Endothelial cell of umbilical vein (primary cell): ENCODE measurements around the gene MFSD6. TPM values are rescaled to one million over a fixed set of nuclear protein-coding genes. Genes with fewer than 3 reads are reported as not detected.
A peak's percentile ranks its signal among the peaks of the same experiment; 100 is the strongest.

Experiments used
- BruUV-seq: library from RNA; stranded (reverse); fragments of 400-500 nt; replicated peaks from 2 replicates; lab custom pipeline; 2021; lab: Mats Ljungman, UMichigan
- CTCF ChIA-PET: fragments of 300-600, 350-600 bp; sonication (Branson Sonifier 250); formaldehyde crosslinking; loops from one replicate; lab custom pipeline; 2021; ENCODE audit warnings: antibody characterized with exemption, inconsistent platforms; lab: Charles Lee
- POLR2A ChIA-PET: fragments of 300-600, 350-600 bp; sonication (Branson Sonifier 250); formaldehyde crosslinking; loops from one replicate; lab custom pipeline; 2021; ENCODE audit warnings: antibody characterized with exemption, inconsistent platforms; lab: Charles Lee
- DNase-seq: peaks from one replicate; pipeline ENCODE4 v3.0.0-alpha.2; 2011; ENCODE audit warnings: low read depth, low spot score
- FAIRE-seq: peaks from 2 replicates; lab custom pipeline; 2011; peaks lifted over from hg19 to GRCh38; lab: Jason Lieb, UNC
- H2AFZ ChIP-seq: 2 replicates; pipeline ENCODE4 v1.6.0; 2012; ENCODE audit warnings: low read depth, low read length, control low read depth, inconsistent platforms
- H3K27ac ChIP-seq: 2 replicates; pipeline ENCODE4 v1.5.1; 2011; ENCODE audit warnings: low read depth, mild to moderate bottlenecking, control low read depth, low read length, moderate library complexity; ENCODE audit not compliant: insufficient read depth
- H3K27me3 ChIP-seq, 2 experiments: 2 replicates each; pipeline versions ENCODE4 v1.6.0 to v1.6.1; 2011; ENCODE audit warnings: low read length in 2 of 2, mixed read lengths in 1 of 2; ENCODE audit not compliant: control insufficient read depth in 2 of 2, insufficient read depth in 2 of 2
- H3K36me3 ChIP-seq, 2 experiments: 2 replicates in 1 of 2; 3 replicates in 1 of 2; pipeline ENCODE4 v1.5.1; 2011; ENCODE audit warnings: low read length in 2 of 2, mild to moderate bottlenecking in 1 of 2, moderate library complexity in 1 of 2; ENCODE audit not compliant: control insufficient read depth in 2 of 2, insufficient read depth in 2 of 2; ENCODE audit errors: extremely low read depth in 1 of 2
- H3K4me1 ChIP-seq: 3 replicates; pipeline ENCODE4 v1.5.1; 2011; ENCODE audit warnings: mild to moderate bottlenecking, low read length; ENCODE audit not compliant: control insufficient read depth, insufficient read depth; ENCODE audit errors: extremely low read depth
- H3K4me2 ChIP-seq: 2 replicates; pipeline ENCODE4 v1.6.1; 2011; ENCODE audit warnings: low read length, control low read depth, mixed read lengths; ENCODE audit not compliant: insufficient read depth
- H3K4me3 ChIP-seq, 3 experiments: fragments of 200-600 bp in 1 of 3; sonication (generic), shearing (Covaris generic) in 1 of 3; replicated peaks in 1 of 3; 2 replicates each; pipeline ENCODE4 v1.5.1; 2011 to 2016; ENCODE audit warnings: control low read depth in 3 of 3, low read length in 3 of 3, mild to moderate bottlenecking in 2 of 3, inconsistent platforms in 1 of 3, low read depth in 1 of 3, moderate library complexity in 1 of 3; ENCODE audit not compliant: insufficient read depth in 1 of 3
- H3K79me2 ChIP-seq: 2 replicates; pipeline ENCODE4 v1.6.0; 2012; ENCODE audit warnings: low read length, inconsistent platforms; ENCODE audit not compliant: control insufficient read depth, insufficient read depth
- H3K9ac ChIP-seq: replicated peaks from 2 replicates; pipeline ENCODE3; 2011; ENCODE audit warnings: low read length, control low read depth; ENCODE audit not compliant: insufficient read depth; ENCODE audit errors: extremely low read depth
- H3K9me1 ChIP-seq: replicated peaks from 3 replicates; pipeline ENCODE4 v1.6.0; 2011; ENCODE audit warnings: mild to moderate bottlenecking, low read length; ENCODE audit not compliant: control insufficient read depth, insufficient read depth; ENCODE audit errors: extremely low read depth
- H3K9me3 ChIP-seq: replicated peaks from 2 replicates; pipeline ENCODE4 v1.5.1; 2012; ENCODE audit warnings: low read length, inconsistent platforms; ENCODE audit not compliant: control insufficient read depth, insufficient read depth
- H4K20me1 ChIP-seq: replicated peaks from 2 replicates; pipeline ENCODE3; 2011; ENCODE audit warnings: mild to moderate bottlenecking, low read length; ENCODE audit not compliant: control insufficient read depth, insufficient read depth; ENCODE audit errors: extremely low read depth
- CTCF ChIP-seq, 2 donors: IDR thresholded peaks; 1 replicate in 1 of 2; 2 replicates in 1 of 2; pipeline ENCODE4 v1.5.1; 2011; ENCODE audit warnings: low read length in 2 of 2, mild to moderate bottlenecking in 2 of 2, moderate library complexity in 2 of 2, control low read depth in 1 of 2, inconsistent platforms in 1 of 2, low read depth in 1 of 2; ENCODE audit not compliant: insufficient read depth in 1 of 2; ENCODE audit errors: extremely low read depth in 1 of 2
- EZH2 ChIP-seq: IDR thresholded peaks from 2 replicates; pipeline ENCODE4 v1.6.1; 2012; ENCODE audit warnings: borderline replicate concordance, low read depth, mild to moderate bottlenecking, moderate library complexity, low read length, inconsistent platforms; ENCODE audit not compliant: severe bottlenecking
- FOS ChIP-seq: IDR thresholded peaks from 2 replicates; pipeline ENCODE4 v1.6.1; 2011; ENCODE audit warnings: mild to moderate bottlenecking, low read length, moderate library complexity, borderline replicate concordance; ENCODE audit not compliant: insufficient read depth
- GATA2 ChIP-seq: IDR thresholded peaks from 2 replicates; pipeline ENCODE4 v1.7.0; 2011; ENCODE audit warnings: low read depth, mild to moderate bottlenecking, moderate library complexity, mixed read lengths, low read length; ENCODE audit not compliant: insufficient read length, insufficient read depth
- JUN ChIP-seq: IDR thresholded peaks from 2 replicates; pipeline ENCODE4 v1.6.1; 2011; ENCODE audit warnings: borderline replicate concordance, low read depth; ENCODE audit not compliant: insufficient read length, insufficient read depth
- MYC ChIP-seq: IDR thresholded peaks from one replicate; pipeline ENCODE4 v1.6.1; 2011; ENCODE audit warnings: mild to moderate bottlenecking, low read depth, low read length
- POLR2A ChIP-seq: IDR thresholded peaks from 2 replicates; pipeline ENCODE4 v1.6.1; 2012; ENCODE audit warnings: low read depth, mild to moderate bottlenecking, control low read depth, low read length
- POLR2AphosphoS5 ChIP-seq: IDR thresholded peaks from 2 replicates; pipeline ENCODE4 v1.6.1; 2012; ENCODE audit warnings: low read depth, mild to moderate bottlenecking, control low read depth, low read length, moderate library complexity; ENCODE audit not compliant: insufficient read depth
- dilution Hi-C: fragments of 300-500 bp; cut with MboI; formaldehyde crosslinking; loops from one replicate; pipeline ENCODE4 v1.15.0; 2019; ENCODE audit warnings: low sequenced_read_pairs; ENCODE audit not compliant: extremely low pct_ligation_motif_present
- intact Hi-C: fragments of 100-400 bp; cut with micrococcal nuclease; formaldehyde crosslinking; loops from one replicate; pipeline ENCODE4 v1.10.0; 2022
- polyA plus RNA-seq, 4 experiments: library from polyadenylated mRNA; depleted of rRNA in 3 of 4; stranded (reverse) in 3 of 4; unstranded in 1 of 4; fragments of >200 nt; gene quantifications; 2 replicates each; pipeline versions ENCODE4 v1.2.1 to v1.2.3, GENCODE V29; 2011 to 2012; ENCODE audit warnings: missing spikeins in 1 of 4
- total RNA-seq: library from RNA; stranded (reverse); gene quantifications from 2 replicates; pipeline ENCODE4 v1.2.3, GENCODE V29; 2021
- TF ChIP-seq, protein P1 (sequence below): IDR thresholded peaks from 2 replicates; pipeline ENCODE4 v1.6.1; 2011; ENCODE audit not compliant: insufficient read depth, insufficient read length

MFSD6 gene
- total and polyA plus RNA-seq, 2 donors (not counting 3 experiments of a cell fraction or from before 2014, with no cell fraction given), result 4.3 to 4.5 TPM

- Histone ChIP-seq H3K4me1 (peaks cover 9% of the 10 kb centered on the region), H3K36me3 (no peaks in the 10 kb centered on the region), H3K4me3 (no peak overlapping the region), H3K9me1 (no peaks in the 10 kb centered on the region), H3K27ac (peak overlapping the region; percentile 75), H3K4me2 (no peak overlapping the region), H3K9ac (peak overlapping the region; percentile 58), H2AFZ (no peak overlapping the region), H4K20me1 (no peaks in the 10 kb centered on the region), H3K9me3 (no peaks in the 10 kb centered on the region), H3K79me2 (no peaks in the 10 kb centered on the region), H3K27me3 (no peaks in the 10 kb centered on the region)
- POLR2A ChIA-PET, result interaction anchor here (0.8 kb wide), 1 partner anchor 18 kb away, joined by 5 read pairs; no protein-coding TSS in a partner anchor
- BruUV-seq, result no TSS peak
- dilution Hi-C loops (no loop called here), intact Hi-C loops (loop anchor here (1.0 kb wide), 1 partner anchor 61 kb away; the partner anchor contains the start of gene MFSD6)
- TF ChIP-seq EZH2 (no peak), JUN (peak; percentile 32)
- FAIRE-seq, result peak; percentile 83
- DNase-seq, result peak; percentile 95
- CTCF ChIA-PET, result interaction anchor here (0.6 to 2.2 kb wide), 6 partner anchors 10 to 150 kb away, joined by 3 to 15 read pairs (median 3); partner anchors contain the start of gene HIBCH
These were observed 61.6 kb downstream of the MFSD6 start for GRCh38 chr2:190469771-190470170.

DNA sequence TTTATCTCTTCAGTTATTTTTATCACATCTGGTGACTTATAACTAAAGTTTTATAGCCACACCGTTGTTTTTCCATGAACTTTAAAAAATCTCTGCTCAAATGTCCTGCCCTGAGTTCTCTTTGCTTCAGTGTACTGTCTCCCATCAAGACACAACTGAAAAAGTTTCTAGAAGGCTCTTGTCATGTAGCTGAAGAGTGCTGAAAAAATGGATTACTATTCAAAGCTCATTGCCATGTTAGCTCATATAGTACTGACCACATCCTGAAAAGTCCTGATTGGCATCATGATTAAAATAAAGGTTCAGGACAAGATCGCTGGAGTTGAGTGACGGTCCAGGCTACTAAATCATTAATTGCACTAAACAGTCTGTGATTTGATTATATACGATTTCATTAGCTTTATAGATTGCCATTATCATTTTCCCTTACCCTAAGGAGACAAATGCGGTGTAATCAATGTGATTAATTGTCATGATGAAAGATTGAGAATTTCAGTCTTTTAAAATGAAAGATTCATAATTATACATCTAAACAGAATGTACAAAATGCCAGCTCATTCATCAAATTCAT lies 62.2 kb downstream of the MFSD6 start:
- TF ChIP-seq CTCF (IDR thresholded peaks at IDR 0.05; ENCODE audit: extremely low read depth in 1 of 2, insufficient read depth in 1 of 2, low read depth in 1 of 2, low read length in 2 of 2) (no peak), MYC (no peak), POLR2AphosphoS5 (no peak), GATA2 (no peak), JUN (no peak), POLR2A (no peak), FOS (no peak), EZH2 (no peak)
- TF ChIP-seq, protein P1, sequence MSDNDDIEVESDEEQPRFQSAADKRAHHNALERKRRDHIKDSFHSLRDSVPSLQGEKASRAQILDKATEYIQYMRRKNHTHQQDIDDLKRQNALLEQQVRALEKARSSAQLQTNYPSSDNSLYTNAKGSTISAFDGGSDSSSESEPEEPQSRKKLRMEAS, result no peak
- Histone ChIP-seq H3K9ac (no peak overlapping the region), H3K4me2 (no peak overlapping the region), H3K27ac (peak overlapping the region; percentile 15), H3K4me3 (no peak overlapping the region), H4K20me1 (no peaks in the 10 kb centered on the region), H3K36me3 (no peaks in the 10 kb centered on the region), H3K79me2 (no peaks in the 10 kb centered on the region), H2AFZ (no peak overlapping the region), H3K9me1 (no peaks in the 10 kb centered on the region), H3K27me3 (no peaks in the 10 kb centered on the region), H3K9me3 (no peaks in the 10 kb centered on the region), H3K4me1 (peaks cover 9% of the 10 kb centered on the region)
- CTCF ChIA-PET, result interaction anchor here (0.6 to 2.2 kb wide), 6 partner anchors 11 to 151 kb away, joined by 3 to 15 read pairs (median 3); partner anchors contain the start of gene HIBCH
- dilution Hi-C loops, result no loop called here
- BruUV-seq, result TSS peak; percentile 85
- POLR2A ChIA-PET, result interaction anchor here (0.8 kb wide), 1 partner anchor 19 kb away, joined by 5 read pairs; no protein-coding TSS in a partner anchor
- FAIRE-seq (no peak), DNase-seq (no peak)
- intact Hi-C loops, result no loop called here
